Endothelial cell of umbilical vein (primary cell): Measurements from ENCODE around the gene SNX25. TPM values are rescaled to one million over a fixed set of nuclear protein-coding genes. Genes with fewer than 3 reads are reported as not detected.

Source experiments
- BruUV-seq: library from RNA; stranded (reverse); fragments of 400-500 nt; replicated peaks from 2 replicates; lab custom pipeline; 2021; lab: Mats Ljungman, UMichigan
- CTCF ChIA-PET: fragments of 300-600, 350-600 bp; sonication (Branson Sonifier 250); formaldehyde crosslinking; loops from one replicate; lab custom pipeline; 2021; ENCODE audit warnings: antibody characterized with exemption, inconsistent platforms; lab: Charles Lee
- POLR2A ChIA-PET: fragments of 300-600, 350-600 bp; sonication (Branson Sonifier 250); formaldehyde crosslinking; loops from one replicate; lab custom pipeline; 2021; ENCODE audit warnings: antibody characterized with exemption, inconsistent platforms; lab: Charles Lee
- DNase-seq: peaks from one replicate; pipeline ENCODE4 v3.0.0-alpha.2; 2011; ENCODE audit warnings: low read depth, low spot score
- FAIRE-seq: peaks from 2 replicates; lab custom pipeline; 2011; peaks lifted over from hg19 to GRCh38; lab: Jason Lieb, UNC
- H2AFZ ChIP-seq: 2 replicates; pipeline ENCODE4 v1.6.0; 2012; ENCODE audit warnings: low read depth, low read length, control low read depth, inconsistent platforms
- H3K27ac ChIP-seq: 2 replicates; pipeline ENCODE4 v1.5.1; 2011; ENCODE audit warnings: low read depth, mild to moderate bottlenecking, control low read depth, low read length, moderate library complexity; ENCODE audit not compliant: insufficient read depth
- H3K27me3 ChIP-seq, 2 experiments: 2 replicates each; pipeline versions ENCODE4 v1.6.0 to v1.6.1; 2011; ENCODE audit warnings: low read length in 2 of 2, mixed read lengths in 1 of 2; ENCODE audit not compliant: control insufficient read depth in 2 of 2, insufficient read depth in 2 of 2
- H3K36me3 ChIP-seq, 2 experiments: 2 replicates in 1 of 2; 3 replicates in 1 of 2; pipeline ENCODE4 v1.5.1; 2011; ENCODE audit warnings: low read length in 2 of 2, mild to moderate bottlenecking in 1 of 2, moderate library complexity in 1 of 2; ENCODE audit not compliant: control insufficient read depth in 2 of 2, insufficient read depth in 2 of 2; ENCODE audit errors: extremely low read depth in 1 of 2
- H3K4me1 ChIP-seq: 3 replicates; pipeline ENCODE4 v1.5.1; 2011; ENCODE audit warnings: mild to moderate bottlenecking, low read length; ENCODE audit not compliant: control insufficient read depth, insufficient read depth; ENCODE audit errors: extremely low read depth
- H3K4me2 ChIP-seq: 2 replicates; pipeline ENCODE4 v1.6.1; 2011; ENCODE audit warnings: low read length, control low read depth, mixed read lengths; ENCODE audit not compliant: insufficient read depth
- H3K4me3 ChIP-seq, 3 experiments: fragments of 200-600 bp in 1 of 3; sonication (generic), shearing (Covaris generic) in 1 of 3; replicated peaks in 1 of 3; 2 replicates each; pipeline ENCODE4 v1.5.1; 2011 to 2016; ENCODE audit warnings: control low read depth in 3 of 3, low read length in 3 of 3, mild to moderate bottlenecking in 2 of 3, inconsistent platforms in 1 of 3, low read depth in 1 of 3, moderate library complexity in 1 of 3; ENCODE audit not compliant: insufficient read depth in 1 of 3
- H3K79me2 ChIP-seq: 2 replicates; pipeline ENCODE4 v1.6.0; 2012; ENCODE audit warnings: low read length, inconsistent platforms; ENCODE audit not compliant: control insufficient read depth, insufficient read depth
- H3K9ac ChIP-seq: replicated peaks from 2 replicates; pipeline ENCODE3; 2011; ENCODE audit warnings: low read length, control low read depth; ENCODE audit not compliant: insufficient read depth; ENCODE audit errors: extremely low read depth
- H3K9me1 ChIP-seq: replicated peaks from 3 replicates; pipeline ENCODE4 v1.6.0; 2011; ENCODE audit warnings: mild to moderate bottlenecking, low read length; ENCODE audit not compliant: control insufficient read depth, insufficient read depth; ENCODE audit errors: extremely low read depth
- H3K9me3 ChIP-seq: replicated peaks from 2 replicates; pipeline ENCODE4 v1.5.1; 2012; ENCODE audit warnings: low read length, inconsistent platforms; ENCODE audit not compliant: control insufficient read depth, insufficient read depth
- H4K20me1 ChIP-seq: replicated peaks from 2 replicates; pipeline ENCODE3; 2011; ENCODE audit warnings: mild to moderate bottlenecking, low read length; ENCODE audit not compliant: control insufficient read depth, insufficient read depth; ENCODE audit errors: extremely low read depth
- CTCF ChIP-seq, 2 donors: IDR thresholded peaks; 1 replicate in 1 of 2; 2 replicates in 1 of 2; pipeline ENCODE4 v1.5.1; 2011; ENCODE audit warnings: low read length in 2 of 2, mild to moderate bottlenecking in 2 of 2, moderate library complexity in 2 of 2, control low read depth in 1 of 2, inconsistent platforms in 1 of 2, low read depth in 1 of 2; ENCODE audit not compliant: insufficient read depth in 1 of 2; ENCODE audit errors: extremely low read depth in 1 of 2
- EZH2 ChIP-seq: IDR thresholded peaks from 2 replicates; pipeline ENCODE4 v1.6.1; 2012; ENCODE audit warnings: borderline replicate concordance, low read depth, mild to moderate bottlenecking, moderate library complexity, low read length, inconsistent platforms; ENCODE audit not compliant: severe bottlenecking
- FOS ChIP-seq: IDR thresholded peaks from 2 replicates; pipeline ENCODE4 v1.6.1; 2011; ENCODE audit warnings: mild to moderate bottlenecking, low read length, moderate library complexity, borderline replicate concordance; ENCODE audit not compliant: insufficient read depth
- GATA2 ChIP-seq: IDR thresholded peaks from 2 replicates; pipeline ENCODE4 v1.7.0; 2011; ENCODE audit warnings: low read depth, mild to moderate bottlenecking, moderate library complexity, mixed read lengths, low read length; ENCODE audit not compliant: insufficient read length, insufficient read depth
- JUN ChIP-seq: IDR thresholded peaks from 2 replicates; pipeline ENCODE4 v1.6.1; 2011; ENCODE audit warnings: borderline replicate concordance, low read depth; ENCODE audit not compliant: insufficient read length, insufficient read depth
- MAX ChIP-seq: IDR thresholded peaks from 2 replicates; pipeline ENCODE4 v1.6.1; 2011; ENCODE audit not compliant: insufficient read depth, insufficient read length
- MYC ChIP-seq: IDR thresholded peaks from one replicate; pipeline ENCODE4 v1.6.1; 2011; ENCODE audit warnings: mild to moderate bottlenecking, low read depth, low read length
- POLR2A ChIP-seq: IDR thresholded peaks from 2 replicates; pipeline ENCODE4 v1.6.1; 2012; ENCODE audit warnings: low read depth, mild to moderate bottlenecking, control low read depth, low read length
- dilution Hi-C: fragments of 300-500 bp; cut with MboI; formaldehyde crosslinking; loops from one replicate; pipeline ENCODE4 v1.15.0; 2019; ENCODE audit warnings: low sequenced_read_pairs; ENCODE audit not compliant: extremely low pct_ligation_motif_present
- intact Hi-C: fragments of 100-400 bp; cut with micrococcal nuclease; formaldehyde crosslinking; loops from one replicate; pipeline ENCODE4 v1.10.0; 2022
- polyA plus RNA-seq, 4 experiments: library from polyadenylated mRNA; depleted of rRNA in 3 of 4; stranded (reverse) in 3 of 4; unstranded in 1 of 4; fragments of >200 nt; gene quantifications; 2 replicates each; pipeline versions ENCODE4 v1.2.1 to v1.2.3, GENCODE V29; 2011 to 2012; ENCODE audit warnings: missing spikeins in 1 of 4
- total RNA-seq: library from RNA; stranded (reverse); gene quantifications from 2 replicates; pipeline ENCODE4 v1.2.3, GENCODE V29; 2021

SNX25 gene
- total and polyA plus RNA-seq, 2 donors (not counting 3 experiments of a cell fraction or from before 2014, with no cell fraction given) = 6.6 to 16.1 TPM

- Histone ChIP-seq H3K9me1 (no peaks in the 10 kb centered on the region), H4K20me1 (peaks cover 2% of the 10 kb centered on the region), H3K27me3 (no peaks in the 10 kb centered on the region), H3K36me3 (no peaks in the 10 kb centered on the region), H3K79me2 (peaks cover 34% of the 10 kb centered on the region), H3K4me3 (no peak overlapping the region), H3K9ac (no peak overlapping the region), H2AFZ (no peak overlapping the region), H3K4me2 (no peak overlapping the region), H3K9me3 (no peaks in the 10 kb centered on the region), H3K4me1 (no peaks in the 10 kb centered on the region), H3K27ac (no peak overlapping the region)
- dilution Hi-C loops = no loop called here
- TF ChIP-seq MYC = no peak
- peak; percentile 71 to 80 for TF ChIP-seq CTCF (IDR thresholded peaks at IDR 0.05; ENCODE audit: extremely low read depth in 1 of 2, insufficient read depth in 1 of 2, low read depth in 1 of 2, low read length in 2 of 2)
- FAIRE-seq (peak; percentile 84), DNase-seq (peak; percentile 82)
- ChIA-PET CTCF (interaction anchor here (0.5 to 6.5 kb wide), 51 partner anchors 10 to 856 kb away, joined by 3 to 81 read pairs (median 4); partner anchors contain the start of genes SLC25A4 and SNX25), POLR2A (interaction anchor here (1.1 kb wide), 1 partner anchor 41 kb away, joined by 3 read pairs; the partner anchor contains the start of gene SLC25A4)
- intact Hi-C loops = loop anchor here (1.0 to 2.0 kb wide), 3 partner anchors 49 to 178 kb away; no protein-coding TSS in a partner anchor
- BruUV-seq = no TSS peak
Measured at GRCh38 chr4:185183622-185184281, 25.6 kb upstream of the SNX25 start.

GRCh38 chr4:185186769-185187168, 22.6 kb upstream of the SNX25 start:
- Histone ChIP-seq H3K9ac (no peak overlapping the region), H3K9me1 (no peaks in the 10 kb centered on the region), H3K4me3 (no peak overlapping the region), H3K79me2 (peaks cover 25% of the 10 kb centered on the region), H3K4me2 (no peak overlapping the region), H2AFZ (no peak overlapping the region), H3K4me1 (no peaks in the 10 kb centered on the region), H3K36me3 (no peaks in the 10 kb centered on the region), H3K9me3 (no peaks in the 10 kb centered on the region), H4K20me1 (peaks cover 2% of the 10 kb centered on the region), H3K27me3 (no peaks in the 10 kb centered on the region), H3K27ac (no peak overlapping the region)
- TF ChIP-seq MYC (no peak), CTCF (IDR thresholded peaks at IDR 0.05; ENCODE audit: extremely low read depth in 1 of 2, insufficient read depth in 1 of 2, low read depth in 1 of 2, low read length in 2 of 2) (no peak), MAX (no peak), POLR2A (no peak), EZH2 (no peak), JUN (no peak), FOS (no peak), GATA2 (no peak)
- FAIRE-seq (no peak), DNase-seq (no peak)
- no TSS peak for BruUV-seq
- ChIA-PET CTCF (interaction anchor here (0.9 to 6.5 kb wide), 4 partner anchors 12 to 851 kb away, joined by 3 to 81 read pairs (median 40); no protein-coding TSS in a partner anchor), POLR2A (no interaction called here)
- dilution Hi-C loops = no loop called here
- intact Hi-C loops = no loop called here
